Loucy (cell line): ENCODE results near the gene MOV10L1.

ENCODE experiments used
- H2AFZ ChIP-seq: fragments of 200-600 bp; sonication (generic); 2 replicates; pipeline ENCODE4 v1.6.0; 2016; ENCODE audit warnings: antibody characterized with exemption, mild to moderate bottlenecking, low read length, moderate library complexity
- H3F3A ChIP-seq: fragments of 200-600 bp; 2 replicates; pipeline ENCODE4 v1.6.0; 2016; ENCODE audit warnings: antibody characterized with exemption, low read depth, mild to moderate bottlenecking
- H3K27me3 ChIP-seq: fragments of 200-600 bp; sonication (generic); 2 replicates; pipeline ENCODE4 v1.6.1; 2014; ENCODE audit warnings: low read length, mild to moderate bottlenecking; ENCODE audit not compliant: insufficient read depth, poor library complexity, severe bottlenecking
- H3K36me3 ChIP-seq: fragments of 200-600 bp; sonication (generic); 2 replicates; pipeline ENCODE4 v1.6.1; 2016; ENCODE audit warnings: low read length; ENCODE audit not compliant: insufficient read depth
- H3K4me1 ChIP-seq: fragments of 200-600 bp; sonication (generic); 2 replicates; pipeline ENCODE4 v1.5.1; 2014; ENCODE audit warnings: low read length, mild to moderate bottlenecking; ENCODE audit not compliant: insufficient read depth, poor library complexity, severe bottlenecking
- H3K4me2 ChIP-seq: fragments of 200-600 bp; sonication (generic); 2 replicates; pipeline ENCODE4 v1.6.0; 2014; ENCODE audit warnings: antibody characterized with exemption, low read length, low read depth, mild to moderate bottlenecking; ENCODE audit not compliant: poor library complexity, severe bottlenecking
- H3K4me3 ChIP-seq: fragments of 200-600 bp; sonication (generic); 2 replicates; pipeline ENCODE4 v1.5.1; 2014; ENCODE audit warnings: low read length, mild to moderate bottlenecking, mixed read lengths; ENCODE audit not compliant: poor library complexity, severe bottlenecking
- H3K79me2 ChIP-seq: fragments of 200-600 bp; sonication (generic); 2 replicates; pipeline ENCODE4 v1.6.1; 2014; ENCODE audit warnings: low read length; ENCODE audit not compliant: insufficient read depth
- H3K9ac ChIP-seq: fragments of 200-600 bp; sonication (generic); 2 replicates; pipeline ENCODE4 v1.6.0; 2014; ENCODE audit warnings: mild to moderate bottlenecking, low read depth, low read length, moderate library complexity; ENCODE audit not compliant: poor library complexity, severe bottlenecking
- H3K9me2 ChIP-seq: fragments of 200-600 bp; sonication (generic); replicated peaks from 2 replicates; pipeline ENCODE4 v1.6.1; 2016; ENCODE audit warnings: low read depth, low read length, mixed read lengths
- H3K9me3 ChIP-seq: fragments of 200-600 bp; sonication (generic); 2 replicates; pipeline ENCODE4 v1.6.1; 2014; ENCODE audit warnings: mild to moderate bottlenecking, antibody characterized with exemption, low read length, low read depth; ENCODE audit not compliant: insufficient read depth
- H4K20me1 ChIP-seq: fragments of 200-600 bp; sonication (generic); 2 replicates; pipeline ENCODE4 v1.6.0; 2014; ENCODE audit warnings: antibody characterized with exemption, low read length, mild to moderate bottlenecking; ENCODE audit not compliant: insufficient read depth, poor library complexity, severe bottlenecking
- CTCF ChIP-seq: fragments of 200-600 bp; sonication (generic); conservative IDR thresholded peaks from 2 replicates; pipeline ENCODE4 v1.5.1; 2014; ENCODE audit warnings: mild to moderate bottlenecking, antibody characterized with exemption, low read length
- EZH2phosphoT487 ChIP-seq: fragments of 200-600 bp; IDR thresholded peaks from 2 replicates; pipeline ENCODE4 v1.6.1; 2018; ENCODE audit warnings: antibody characterized with exemption, mild to moderate bottlenecking, moderate library complexity, borderline replicate concordance

Gene MOV10L1

DNA sequence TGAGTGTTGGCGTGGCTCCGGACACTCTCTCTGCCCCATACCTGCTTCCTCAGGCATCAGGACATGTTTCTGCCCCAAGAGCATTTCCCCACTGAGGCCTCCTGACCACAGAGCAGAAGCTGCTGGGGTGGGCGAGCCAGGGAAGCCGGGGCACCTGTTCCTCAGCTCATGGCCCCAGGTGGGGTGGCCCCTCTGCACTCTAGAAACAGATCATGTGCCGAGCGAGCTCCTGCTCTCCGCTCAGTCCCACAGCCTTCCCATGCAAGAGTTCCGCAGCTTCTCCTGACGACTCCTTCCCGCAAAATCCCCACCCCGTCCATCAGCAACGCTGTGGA is 58.3 kb downstream of the MOV10L1 start:
- Histone ChIP-seq H3K9me3 (no peaks in the 10 kb centered on the region), H3K4me2 (no peak overlapping the region), H3K4me3 (no peak overlapping the region)

GRCh38 chr22:50148991-50149721 is 59.4 kb downstream of the MOV10L1 start:
- Histone ChIP-seq H3K4me2 (no peak overlapping the region), H3K9me2 (no peaks in the 10 kb centered on the region), H2AFZ (no peak overlapping the region), H3K27me3 (no peaks in the 10 kb centered on the region), H3K9ac (no peak overlapping the region), H4K20me1 (no peaks in the 10 kb centered on the region), H3K36me3 (no peaks in the 10 kb centered on the region), H3K4me3 (no peak overlapping the region), H3K9me3 (no peaks in the 10 kb centered on the region), H3K4me1 (no peaks in the 10 kb centered on the region), H3K79me2 (no peaks in the 10 kb centered on the region), H3F3A (no peaks in the 10 kb centered on the region)
- peak; percentile 90 for TF ChIP-seq CTCF
- no peak for TF ChIP-seq EZH2phosphoT487

More for the DNA sequence above, 58.3 kb downstream of the MOV10L1 start:
- H3F3A ChIP-seq, result no peaks in the 10 kb centered on the region
- no peaks in the 10 kb centered on the region for H3K4me1 ChIP-seq
- TF ChIP-seq EZH2phosphoT487, result no peak
- TF ChIP-seq CTCF, result no peak
- H3K9me2 ChIP-seq, result no peaks in the 10 kb centered on the region
- no peaks in the 10 kb centered on the region for H3K79me2 ChIP-seq
- H3K36me3 ChIP-seq, result no peaks in the 10 kb centered on the region
- no peak overlapping the region for H3K9ac ChIP-seq
- H2AFZ ChIP-seq, result no peak overlapping the region
- no peaks in the 10 kb centered on the region for H4K20me1 ChIP-seq
- H3K27me3 ChIP-seq, result no peaks in the 10 kb centered on the region

DNA sequence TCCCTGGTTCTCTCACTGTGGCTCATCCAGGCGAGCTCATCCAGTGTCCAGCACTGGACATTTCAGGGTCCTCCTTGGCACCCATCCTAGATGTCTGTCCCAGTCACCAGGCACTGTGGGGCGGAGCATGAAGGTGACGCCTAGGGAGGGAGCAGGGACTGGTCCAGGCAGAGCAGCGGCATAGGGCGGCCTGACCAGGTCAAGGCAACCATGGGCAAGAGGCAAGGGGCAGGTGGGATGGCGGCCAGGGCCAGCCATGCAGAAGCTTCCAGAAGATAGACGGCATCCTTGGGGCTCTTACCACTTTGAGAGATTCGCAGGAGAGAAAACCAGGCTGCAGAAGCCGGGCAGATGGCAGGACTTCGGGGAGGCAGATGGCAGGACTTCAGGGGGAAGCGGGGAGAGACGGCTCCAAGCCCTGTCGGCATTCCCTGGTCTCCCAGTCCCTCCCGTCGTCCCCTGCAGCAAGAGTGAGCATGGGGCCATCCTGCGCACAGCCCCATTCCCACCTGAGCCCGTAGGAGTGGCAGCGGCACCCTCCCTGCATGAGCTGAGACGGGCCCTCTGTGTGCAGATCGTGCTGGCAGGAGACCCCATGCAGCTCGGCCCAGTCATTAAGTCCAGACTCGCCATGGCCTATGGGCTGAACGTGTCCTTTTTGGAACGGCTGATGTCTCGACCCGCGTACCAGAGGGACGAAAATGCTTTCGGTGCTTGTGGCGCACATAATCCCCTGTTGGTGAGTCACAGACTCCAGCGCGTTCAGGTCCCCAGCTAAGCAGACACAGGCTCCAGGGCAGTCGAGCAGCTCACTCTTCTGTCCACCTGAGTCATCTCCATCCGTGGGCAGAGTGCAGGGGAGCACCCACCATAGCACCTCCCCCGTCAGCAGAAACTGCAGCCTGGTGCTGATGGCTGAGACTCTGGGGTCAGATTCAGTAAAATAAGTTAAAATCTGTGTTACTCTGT is 60.6 kb downstream of the MOV10L1 start:
- H3K4me1 ChIP-seq, result no peaks in the 10 kb centered on the region
- H3K4me2 ChIP-seq, result no peak overlapping the region
- H4K20me1 ChIP-seq, result no peaks in the 10 kb centered on the region
- H3K9me2 ChIP-seq, result no peaks in the 10 kb centered on the region
- H3K9ac ChIP-seq, result no peak overlapping the region
- no peaks in the 10 kb centered on the region for H3K36me3 ChIP-seq
- no peak overlapping the region for H3K4me3 ChIP-seq
- H3K9me3 ChIP-seq, result no peaks in the 10 kb centered on the region
- no peak for TF ChIP-seq CTCF
- no peak for TF ChIP-seq EZH2phosphoT487
- H3F3A ChIP-seq, result no peaks in the 10 kb centered on the region
- H3K79me2 ChIP-seq, result no peaks in the 10 kb centered on the region
- no peaks in the 10 kb centered on the region for H3K27me3 ChIP-seq
- no peak overlapping the region for H2AFZ ChIP-seq
